Measurements from ENCODE around the gene FLACC1. TPM values are rescaled to one million over a fixed set of nuclear protein-coding genes. Genes with fewer than 3 reads are reported as not detected.

Gene FLACC1
- total and polyA plus RNA-seq, 9 of the 15 experiments (the other 6 are each of a cell fraction or from before 2014, with no cell fraction given): 0.07 to 0.68 (median 0.22) TPM; not detected in 2

DNA sequence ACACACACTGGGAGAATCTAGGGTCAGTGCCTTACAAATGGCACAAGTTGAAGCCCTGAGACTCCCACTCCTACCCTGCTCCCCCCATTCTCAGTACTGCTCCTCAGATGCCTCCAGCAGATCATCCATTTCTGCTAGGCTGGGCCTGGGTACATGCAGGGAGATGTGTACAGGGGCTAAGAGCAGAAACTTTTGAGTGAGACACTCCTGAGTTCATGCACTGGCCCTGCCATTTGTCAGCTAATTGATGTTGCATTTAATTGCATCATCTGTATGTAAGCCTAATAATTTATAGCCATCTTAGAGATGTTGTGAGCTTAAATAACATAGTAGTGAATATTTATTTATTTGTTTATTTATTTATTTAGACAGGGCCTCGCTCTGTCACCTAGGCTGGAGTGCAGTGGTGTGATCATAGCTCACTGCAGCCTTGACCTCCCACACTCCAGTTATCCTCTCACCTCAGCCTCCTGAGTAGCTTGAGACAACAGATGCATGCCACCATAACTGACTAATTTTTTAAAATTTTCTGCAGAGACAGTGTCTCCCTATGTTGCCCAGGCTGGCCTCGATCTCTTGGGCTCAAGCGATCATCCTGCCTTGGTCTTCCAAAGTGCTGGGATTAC, 101.6 kb downstream of the FLACC1 start:
- ATAC-seq (peak; percentile 7; the same call in 1 of the 3 replicates), DNase-seq (ENCODE audit: extremely low read depth in 1 of 4, low spot score in 3 of 4) (no peak), FAIRE-seq (no peak)
- Histone ChIP-seq H3K4me2 (ENCODE audit: insufficient read depth, low read length) (no peak overlapping the region), H3K4me1 (replicated peaks in 1 of 2; ENCODE audit: control insufficient read depth in 2 of 2, insufficient read depth in 2 of 2, low read length in 2 of 2) (peaks cover 23 to 33% of the 10 kb centered on the region in 2 experiments), H3K9me3 (replicated peaks; ENCODE audit: control insufficient read depth, insufficient read depth, low read depth, low read length) (no peaks in the 10 kb centered on the region), H4K20me1 (replicated peaks; ENCODE audit: control insufficient read depth, insufficient read depth, low read length) (no peaks in the 10 kb centered on the region), H3K9ac (ENCODE audit: insufficient read depth in 1 of 2, low read depth in 2 of 2, low read length in 2 of 2) (no peak overlapping the region; a peak in 1 of 4 replicates), H3K79me2 (ENCODE audit: control insufficient read depth, insufficient read depth, low read length) (peaks cover 27% of the 10 kb centered on the region), H3K36me3 (ENCODE audit: control insufficient read depth, insufficient read depth, low read length) (no peaks in the 10 kb centered on the region), H3K4me3 (no peak overlapping the region), H2AFZ (ENCODE audit: low read depth, low read length) (no peak overlapping the region), H3K9me1 (ENCODE audit: control insufficient read depth, insufficient read depth, low read length) (no peaks in the 10 kb centered on the region), H3K27ac (ENCODE audit: extremely low read depth, low read depth, low read length) (peak overlapping the region; percentile 43; the same call in 2 of the 3 replicates), H3K27me3 (ENCODE audit: control insufficient read depth in 2 of 2, insufficient read depth in 2 of 2, low read length in 2 of 2) (no peaks in the 10 kb centered on the region)
- POLR2A ChIA-PET: interaction anchor here (0.6 to 1.0 kb wide), 2 partner anchors 8 to 196 kb away, joined by 3 read pairs; partner anchors contain the start of gene TRAK2
- intact Hi-C loops (cut with micrococcal nuclease): no loop called here
- WGBS (ENCODE audit: insufficient coverage, low coverage, missing lambda C conversion rate): 84% methylated on average over 3 of the region's 3 CpGs
- in situ Hi-C loops (cut with MboI): no loop called here
- CTCF ChIA-PET (ENCODE audit: low intra/inter-chr PET ratio): no interaction called here
- BruUV-seq (replicated peaks): no TSS peak
- TF ChIP-seq SMAD4 (CRISPR knock-in tag; conservative IDR thresholded peaks at IDR 0.05): 0 out of 2 replicates have a peak, but pooled peaks have one; percentile 22
- peak in 1 of 2 experiments; percentile 47; a peak in 2 of 4 replicates for TF ChIP-seq TRIM24 (IDR thresholded peaks at IDR 0.05)
- no peak for TF ChIP-seq SIN3B (IDR thresholded peaks at IDR 0.05; ENCODE audit: low read depth)
- TF ChIP-seq PKNOX1 (IDR thresholded peaks at IDR 0.05): peak; percentile 58
- peak; percentile 44; the same call in 1 of the 2 replicates for TF ChIP-seq JUND (IDR thresholded peaks at IDR 0.05; ENCODE audit: borderline replicate concordance, low read depth, low read length)
- no peak for TF ChIP-seq JUND (tag; IDR thresholded peaks at IDR 0.05; ENCODE audit: borderline replicate concordance, low read depth, low read length)
- 0 out of 2 replicates have a peak, but pooled peaks have one; percentile 20 for TF ChIP-seq BACH1 (tag; IDR thresholded peaks at IDR 0.05)
- TF ChIP-seq ZSCAN29 (IDR thresholded peaks at IDR 0.05): no peak
- TF ChIP-seq, protein P1, sequence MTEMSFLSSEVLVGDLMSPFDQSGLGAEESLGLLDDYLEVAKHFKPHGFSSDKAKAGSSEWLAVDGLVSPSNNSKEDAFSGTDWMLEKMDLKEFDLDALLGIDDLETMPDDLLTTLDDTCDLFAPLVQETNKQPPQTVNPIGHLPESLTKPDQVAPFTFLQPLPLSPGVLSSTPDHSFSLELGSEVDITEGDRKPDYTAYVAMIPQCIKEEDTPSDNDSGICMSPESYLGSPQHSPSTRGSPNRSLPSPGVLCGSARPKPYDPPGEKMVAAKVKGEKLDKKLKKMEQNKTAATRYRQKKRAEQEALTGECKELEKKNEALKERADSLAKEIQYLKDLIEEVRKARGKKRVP (CRISPR knock-in tag; IDR thresholded peaks at IDR 0.05): peak; percentile 88
- TF ChIP-seq CEBPG (CRISPR knock-in tag; IDR thresholded peaks at IDR 0.05): peak; percentile 92
- peak; percentile 83 to 93 for TF ChIP-seq CEBPG (tag; conservative IDR thresholded peaks at IDR 0.05 in 1 of 2, IDR thresholded peaks at IDR 0.05 in 1 of 2)
- peak; percentile 83 for TF ChIP-seq ZSCAN32 (CRISPR knock-in tag; IDR thresholded peaks at IDR 0.05)
- 0 out of 2 replicates have a peak, but pooled peaks have one; percentile 24 for TF ChIP-seq RBFOX2 (IDR thresholded peaks at IDR 0.05; ENCODE audit: low read depth, low read length)
- TF ChIP-seq NUFIP1 (IDR thresholded peaks at IDR 0.05; ENCODE audit: partially characterized antibody): no peak
- no peak for TF ChIP-seq CHD2 (IDR thresholded peaks at IDR 0.05; ENCODE audit: low read depth, low read length)
- 0 out of 2 replicates have a peak, but pooled peaks have one; percentile 32 for TF ChIP-seq NFRKB (IDR thresholded peaks at IDR 0.05; ENCODE audit: low read depth)
- no peak for TF ChIP-seq NFATC3 (IDR thresholded peaks at IDR 0.05)
- TF ChIP-seq LEF1 (IDR thresholded peaks at IDR 0.05): no peak
- peak; percentile 71 for TF ChIP-seq MEIS2 (IDR thresholded peaks at IDR 0.05; ENCODE audit: partially characterized antibody)
